Hepatocyte (in vitro differentiated cells): ENCODE results near the gene SOX8.

ENCODE experiments used
- CTCF ChIP-seq: fragments of 200-600 bp; sonication (generic); IDR thresholded peaks from 2 replicates; pipeline ENCODE4 v1.5.1; 2016; ENCODE audit warnings: antibody characterized with exemption, mild to moderate bottlenecking; ENCODE audit not compliant: poor library complexity
- EZH2 ChIP-seq: fragments of 200-600 bp; sonication (generic); IDR thresholded peaks from 2 replicates; pipeline ENCODE4 v1.6.1; 2016; ENCODE audit warnings: antibody characterized with exemption, mild to moderate bottlenecking, borderline replicate concordance

GRCh38 chr16:943971-944370, 37.6 kb upstream of the SOX8 start:
- TF ChIP-seq CTCF (no peak), EZH2 (no peak)
